HCT116 (cell line): Measurements from ENCODE around the gene PRKCD. TPM values are rescaled to one million over a fixed set of nuclear protein-coding genes. Genes with fewer than 3 reads are reported as not detected.
A peak's percentile ranks its signal among the peaks of the same experiment; 100 is the strongest.

ENCODE experiments used
- ATAC-seq: fragments of 200-7000 bp; cut with Tn5 transposase; 2 replicates; pipeline ENCODE4 v1.9.1; 2020; ENCODE audit warnings: mild to moderate bottlenecking, moderate library complexity
- BruUV-seq: library from RNA; stranded (reverse); fragments of 400-500 nt; replicated peaks from 2 replicates; lab custom pipeline; 2021; lab: Mats Ljungman, UMichigan
- CTCF ChIA-PET: fragments of 300-600 bp; sonication (Branson Sonifier 250); formaldehyde crosslinking; loops from one replicate; lab custom pipeline; 2021; ENCODE audit warnings: antibody characterized with exemption; lab: Charles Lee
- POLR2A ChIA-PET: fragments of 300-600, 350-600 bp; sonication (Branson Sonifier 250); formaldehyde crosslinking; loops from one replicate; lab custom pipeline; 2021; ENCODE audit warnings: antibody characterized with exemption; lab: Charles Lee
- RAD21 ChIA-PET, 2 experiments: fragments of 300-600 bp; sonication (Branson Sonifier 250); formaldehyde crosslinking; loops; one replicate each; lab custom pipeline; 2023; ENCODE audit warnings: low total read pairs in 2 of 2; ENCODE audit not compliant: uncharacterized antibody in 2 of 2, unreplicated experiment in 2 of 2, low non-redundant PET in 1 of 2; lab: Charles Lee
- DNase-seq: peaks from one replicate; pipeline ENCODE4 v3.0.0-alpha.2; 2010; ENCODE audit warnings: low read depth, low spot score
- H2AFZ ChIP-seq: fragments of 200-600 bp; shearing (Covaris generic), sonication (generic); 2 replicates; pipeline ENCODE4 v1.6.1; 2017; ENCODE audit warnings: low read depth, mixed run types, mixed read lengths, antibody characterized with exemption, low read length; ENCODE audit not compliant: poor library complexity, severe bottlenecking
- H3K27ac ChIP-seq: 2 replicates; pipeline ENCODE4 v1.5.1; 2012; ENCODE audit warnings: low read depth, low read length
- H3K27me3 ChIP-seq: fragments of 200-600 bp; sonication (generic); 2 replicates; pipeline ENCODE4 v1.6.1; 2016; ENCODE audit warnings: mixed run types, low read length, mixed read lengths; ENCODE audit not compliant: insufficient read depth
- H3K36me3 ChIP-seq, 2 experiments: fragments of 200-500 bp in 1 of 2; fragments of 200-600 bp in 1 of 2; sonication (Bioruptor generic) in 1 of 2; sonication (generic) in 1 of 2; 2 replicates each; pipeline versions ENCODE4 v1.5.1 to v1.6.1; 2014 to 2016; ENCODE audit warnings: low read length in 2 of 2, inconsistent platforms in 1 of 2, mixed read lengths in 1 of 2, mixed run types in 1 of 2; ENCODE audit not compliant: insufficient read depth in 2 of 2, control insufficient read depth in 1 of 2
- H3K4me1 ChIP-seq, 2 experiments: fragments of 200-600 bp in 1 of 2; sonication (generic) in 1 of 2; 2 replicates each; pipeline versions ENCODE4 v1.5.1 to v1.6.1; 2012 to 2017; ENCODE audit warnings: low read length in 2 of 2, inconsistent platforms in 1 of 2, mild to moderate bottlenecking in 1 of 2, mixed read lengths in 1 of 2, mixed run types in 1 of 2, moderate library complexity in 1 of 2; ENCODE audit not compliant: insufficient read depth in 2 of 2, control insufficient read depth in 1 of 2
- H3K4me2 ChIP-seq: fragments of 200-600 bp; sonication (generic); 2 replicates; pipeline ENCODE4 v1.6.1; 2017; ENCODE audit warnings: mixed run types, low read length, mixed read lengths
- H3K4me3 ChIP-seq, 2 experiments: fragments of 200-600 bp in 1 of 2; sonication (generic) in 1 of 2; replicated peaks in 1 of 2; 2 replicates each; pipeline ENCODE4 v1.5.1; 2011 to 2016; ENCODE audit warnings: low read length in 2 of 2, control low read depth in 1 of 2, low read depth in 1 of 2, mild to moderate bottlenecking in 1 of 2, mixed read lengths in 1 of 2, mixed run types in 1 of 2
- H3K79me2 ChIP-seq: fragments of 200-600 bp; sonication (generic); 2 replicates; pipeline ENCODE4 v1.6.1; 2017; ENCODE audit warnings: mild to moderate bottlenecking, mixed run types, low read length, moderate library complexity, mixed read lengths; ENCODE audit not compliant: insufficient read depth
- H3K9ac ChIP-seq: fragments of 200-600 bp; sonication (generic); 2 replicates; pipeline ENCODE4 v1.6.1; 2016; ENCODE audit warnings: low read length, mixed read lengths
- H3K9me2 ChIP-seq: fragments of 200-600 bp; sonication (generic), shearing (Covaris generic); 2 replicates; pipeline ENCODE4 v1.6.1; 2017; ENCODE audit warnings: mixed run types, mild to moderate bottlenecking, moderate library complexity; ENCODE audit not compliant: insufficient read depth
- H3K9me3 ChIP-seq, 2 experiments: fragments of 200-500 bp in 1 of 2; fragments of 200-600 bp in 1 of 2; sonication (Bioruptor generic) in 1 of 2; sonication (generic) in 1 of 2; 2 replicates each; pipeline ENCODE4 v1.6.1; 2014 to 2017; ENCODE audit warnings: low read length in 2 of 2, mixed read lengths in 2 of 2, inconsistent platforms in 1 of 2, low read depth in 1 of 2, mild to moderate bottlenecking in 1 of 2, mixed run types in 1 of 2, moderate library complexity in 1 of 2; ENCODE audit not compliant: control insufficient read depth in 1 of 2, insufficient read depth in 1 of 2
- H4K20me1 ChIP-seq: fragments of 200-600 bp; sonication (generic), shearing (Covaris generic); 2 replicates; pipeline ENCODE4 v1.6.1; 2017; ENCODE audit warnings: mixed run types, mild to moderate bottlenecking, moderate library complexity; ENCODE audit not compliant: insufficient read depth
- ELF1 ChIP-seq: IDR thresholded peaks from 2 replicates; pipeline ENCODE4 v1.6.1; 2012; ENCODE audit warnings: low read depth, borderline replicate concordance
- EZH2 ChIP-seq: fragments of 200-600 bp; sonication (generic); IDR thresholded peaks from 2 replicates; pipeline ENCODE4 v1.6.1; 2017; ENCODE audit warnings: antibody characterized with exemption, mixed run types
- EZH2phosphoT487 ChIP-seq: fragments of 200-600 bp; IDR thresholded peaks from 2 replicates; pipeline ENCODE4 v1.6.1; 2018; ENCODE audit warnings: antibody characterized with exemption, borderline replicate concordance
- JUND ChIP-seq: IDR thresholded peaks from 2 replicates; pipeline ENCODE4 v1.6.1; 2012
- RAD21 ChIP-seq: IDR thresholded peaks from 2 replicates; pipeline ENCODE4 v1.6.1; 2012; ENCODE audit warnings: low read depth, mild to moderate bottlenecking
- YY1 ChIP-seq: IDR thresholded peaks from 2 replicates; pipeline ENCODE4 v1.6.1; 2011; ENCODE audit warnings: low read length, low read depth, moderate library complexity, mild to moderate bottlenecking; ENCODE audit not compliant: insufficient replicate concordance; ENCODE audit errors: extremely low read depth
- ZFX ChIP-seq: fragments of 450-650 bp; IDR thresholded peaks from 2 replicates; pipeline ENCODE4 v1.6.1; 2017
- ZNF274 ChIP-seq: fragments of 200-500 bp; sonication (Bioruptor generic); IDR thresholded peaks from 2 replicates; pipeline ENCODE4 v1.6.1; 2014; ENCODE audit warnings: mild to moderate bottlenecking, low read depth, low read length, inconsistent platforms
- intact Hi-C: fragments of 100-400 bp; cut with micrococcal nuclease; formaldehyde crosslinking; loops from 2 replicates; pipeline ENCODE4 v1.10.0; 2022
- total RNA-seq: library from RNA; stranded (reverse); gene quantifications from one replicate; pipeline ENCODE4 v1.2.1, GENCODE V29; 2021; ENCODE audit not compliant: unreplicated experiment
- TF ChIP-seq, protein P1 (sequence below): IDR thresholded peaks from 2 replicates; pipeline ENCODE4 v1.6.1; 2011; ENCODE audit warnings: mild to moderate bottlenecking, low read length, moderate library complexity; ENCODE audit not compliant: insufficient replicate concordance; ENCODE audit errors: extremely low read depth
- TF ChIP-seq, protein P2 (sequence below): IDR thresholded peaks from 2 replicates; pipeline ENCODE4 v1.6.1; 2012
- TF ChIP-seq, protein P3 (sequence below): IDR thresholded peaks from 2 replicates; pipeline ENCODE4 v1.6.1; 2012; ENCODE audit warnings: low read depth
- TF ChIP-seq, protein P4 (sequence below): IDR thresholded peaks from 2 replicates; pipeline ENCODE4 v1.6.1; 2012
- TF ChIP-seq, protein P5 (sequence below), 3 experiments: fragments of 200-600 bp in 1 of 3; sonication (generic) in 1 of 3; IDR thresholded peaks in 2 of 3; conservative IDR thresholded peaks in 1 of 3; 2 replicates each; pipeline ENCODE4 v1.5.1; 2012 to 2017; ENCODE audit warnings: low read depth in 2 of 3, low read length in 2 of 3, antibody characterized with exemption in 1 of 3, borderline replicate concordance in 1 of 3, control low read depth in 1 of 3, mild to moderate bottlenecking in 1 of 3, mixed read lengths in 1 of 3, mixed run types in 1 of 3, moderate library complexity in 1 of 3; ENCODE audit not compliant: insufficient read depth in 1 of 3

Gene PRKCD
- total RNA-seq, 1 experiment from 2014 or later, result 34.4 TPM

DNA sequence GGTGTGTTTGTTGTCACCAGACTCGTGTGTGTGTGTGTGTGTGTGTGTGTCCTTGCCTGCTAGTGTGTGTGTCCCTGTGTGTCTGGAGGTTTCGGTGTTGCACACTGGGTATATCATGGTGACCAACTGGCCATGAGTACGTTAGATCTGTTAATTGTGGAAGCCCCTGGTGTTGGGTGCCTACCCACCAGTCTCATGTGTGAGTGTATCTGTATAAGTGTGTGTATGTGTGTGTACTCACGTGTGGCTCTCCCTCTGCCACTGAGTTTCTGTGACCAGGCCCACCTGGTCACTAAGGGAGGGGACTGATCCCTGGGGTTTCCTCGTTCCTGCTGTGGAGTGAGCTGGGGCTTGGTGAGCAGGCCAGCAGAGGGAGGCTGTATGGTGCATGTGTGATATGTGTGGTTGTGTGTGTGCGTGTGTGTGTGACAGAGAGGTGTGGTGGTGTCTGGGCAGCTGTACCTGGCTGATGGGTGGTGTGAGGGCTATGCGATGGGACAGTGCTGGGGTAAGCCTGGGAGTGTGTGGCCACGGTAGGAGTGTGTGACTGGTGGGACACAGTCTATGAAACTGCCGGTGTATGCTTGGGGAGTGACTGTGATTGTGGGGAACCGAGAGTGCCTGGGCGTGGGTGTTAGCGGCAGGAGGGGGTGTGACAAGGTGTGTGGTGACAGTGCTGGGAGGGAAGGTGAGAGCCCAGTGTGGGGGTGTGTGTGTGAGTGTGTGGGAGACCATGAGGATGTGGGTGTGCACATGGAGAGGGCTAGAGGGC is 1.8 kb downstream of the PRKCD start:
- Histone ChIP-seq H3K36me3 (no peaks in the 10 kb centered on the region), H3K27me3 (no peaks in the 10 kb centered on the region), H3K4me3 (peak overlapping the region; percentile 85 to 90; a peak in 3 of 4 replicates), H2AFZ (no peak overlapping the region), H4K20me1 (no peaks in the 10 kb centered on the region), H3K9ac (peak overlapping the region; percentile 80; the same call in 1 of the 2 replicates), H3K79me2 (peaks cover 45% of the 10 kb centered on the region), H3K27ac (no peak overlapping the region; the same call in 1 of the 2 replicates), H3K4me1 (peaks cover 24 to 38% of the 10 kb centered on the region in 2 experiments), H3K9me2 (no peaks in the 10 kb centered on the region), H3K9me3 (no peaks in the 10 kb centered on the region), H3K4me2 (peak overlapping the region; percentile 98)
- ChIA-PET CTCF (no interaction called here), RAD21 (no interaction called here), POLR2A (interaction anchor here (0.6 to 1.5 kb wide), 2 partner anchors 33 to 489 kb away, joined by 3 to 5 read pairs; no protein-coding TSS in a partner anchor)
- DNase-seq (no peak), ATAC-seq (no peak)
- intact Hi-C loops, result no loop called here
- BruUV-seq, result no TSS peak
- no peak for TF ChIP-seq JUND
- no peak for TF ChIP-seq RAD21
- TF ChIP-seq, protein P1, sequence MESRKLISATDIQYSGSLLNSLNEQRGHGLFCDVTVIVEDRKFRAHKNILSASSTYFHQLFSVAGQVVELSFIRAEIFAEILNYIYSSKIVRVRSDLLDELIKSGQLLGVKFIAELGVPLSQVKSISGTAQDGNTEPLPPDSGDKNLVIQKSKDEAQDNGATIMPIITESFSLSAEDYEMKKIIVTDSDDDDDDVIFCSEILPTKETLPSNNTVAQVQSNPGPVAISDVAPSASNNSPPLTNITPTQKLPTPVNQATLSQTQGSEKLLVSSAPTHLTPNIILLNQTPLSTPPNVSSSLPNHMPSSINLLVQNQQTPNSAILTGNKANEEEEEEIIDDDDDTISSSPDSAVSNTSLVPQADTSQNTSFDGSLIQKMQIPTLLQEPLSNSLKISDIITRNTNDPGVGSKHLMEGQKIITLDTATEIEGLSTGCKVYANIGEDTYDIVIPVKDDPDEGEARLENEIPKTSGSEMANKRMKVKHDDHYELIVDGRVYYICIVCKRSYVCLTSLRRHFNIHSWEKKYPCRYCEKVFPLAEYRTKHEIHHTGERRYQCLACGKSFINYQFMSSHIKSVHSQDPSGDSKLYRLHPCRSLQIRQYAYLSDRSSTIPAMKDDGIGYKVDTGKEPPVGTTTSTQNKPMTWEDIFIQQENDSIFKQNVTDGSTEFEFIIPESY, result no peak
- no peak for TF ChIP-seq ZFX
- TF ChIP-seq, protein P2, sequence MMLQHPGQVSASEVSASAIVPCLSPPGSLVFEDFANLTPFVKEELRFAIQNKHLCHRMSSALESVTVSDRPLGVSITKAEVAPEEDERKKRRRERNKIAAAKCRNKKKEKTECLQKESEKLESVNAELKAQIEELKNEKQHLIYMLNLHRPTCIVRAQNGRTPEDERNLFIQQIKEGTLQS, result no peak
- no peak for TF ChIP-seq YY1
- TF ChIP-seq EZH2phosphoT487, result no peak
- TF ChIP-seq, protein P3, sequence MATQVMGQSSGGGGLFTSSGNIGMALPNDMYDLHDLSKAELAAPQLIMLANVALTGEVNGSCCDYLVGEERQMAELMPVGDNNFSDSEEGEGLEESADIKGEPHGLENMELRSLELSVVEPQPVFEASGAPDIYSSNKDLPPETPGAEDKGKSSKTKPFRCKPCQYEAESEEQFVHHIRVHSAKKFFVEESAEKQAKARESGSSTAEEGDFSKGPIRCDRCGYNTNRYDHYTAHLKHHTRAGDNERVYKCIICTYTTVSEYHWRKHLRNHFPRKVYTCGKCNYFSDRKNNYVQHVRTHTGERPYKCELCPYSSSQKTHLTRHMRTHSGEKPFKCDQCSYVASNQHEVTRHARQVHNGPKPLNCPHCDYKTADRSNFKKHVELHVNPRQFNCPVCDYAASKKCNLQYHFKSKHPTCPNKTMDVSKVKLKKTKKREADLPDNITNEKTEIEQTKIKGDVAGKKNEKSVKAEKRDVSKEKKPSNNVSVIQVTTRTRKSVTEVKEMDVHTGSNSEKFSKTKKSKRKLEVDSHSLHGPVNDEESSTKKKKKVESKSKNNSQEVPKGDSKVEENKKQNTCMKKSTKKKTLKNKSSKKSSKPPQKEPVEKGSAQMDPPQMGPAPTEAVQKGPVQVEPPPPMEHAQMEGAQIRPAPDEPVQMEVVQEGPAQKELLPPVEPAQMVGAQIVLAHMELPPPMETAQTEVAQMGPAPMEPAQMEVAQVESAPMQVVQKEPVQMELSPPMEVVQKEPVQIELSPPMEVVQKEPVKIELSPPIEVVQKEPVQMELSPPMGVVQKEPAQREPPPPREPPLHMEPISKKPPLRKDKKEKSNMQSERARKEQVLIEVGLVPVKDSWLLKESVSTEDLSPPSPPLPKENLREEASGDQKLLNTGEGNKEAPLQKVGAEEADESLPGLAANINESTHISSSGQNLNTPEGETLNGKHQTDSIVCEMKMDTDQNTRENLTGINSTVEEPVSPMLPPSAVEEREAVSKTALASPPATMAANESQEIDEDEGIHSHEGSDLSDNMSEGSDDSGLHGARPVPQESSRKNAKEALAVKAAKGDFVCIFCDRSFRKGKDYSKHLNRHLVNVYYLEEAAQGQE, result no peak
- no peak for TF ChIP-seq ELF1
- no peak for TF ChIP-seq ZNF274
- TF ChIP-seq, protein P4, sequence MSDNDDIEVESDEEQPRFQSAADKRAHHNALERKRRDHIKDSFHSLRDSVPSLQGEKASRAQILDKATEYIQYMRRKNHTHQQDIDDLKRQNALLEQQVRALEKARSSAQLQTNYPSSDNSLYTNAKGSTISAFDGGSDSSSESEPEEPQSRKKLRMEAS, result no peak
- TF ChIP-seq, protein P5, sequence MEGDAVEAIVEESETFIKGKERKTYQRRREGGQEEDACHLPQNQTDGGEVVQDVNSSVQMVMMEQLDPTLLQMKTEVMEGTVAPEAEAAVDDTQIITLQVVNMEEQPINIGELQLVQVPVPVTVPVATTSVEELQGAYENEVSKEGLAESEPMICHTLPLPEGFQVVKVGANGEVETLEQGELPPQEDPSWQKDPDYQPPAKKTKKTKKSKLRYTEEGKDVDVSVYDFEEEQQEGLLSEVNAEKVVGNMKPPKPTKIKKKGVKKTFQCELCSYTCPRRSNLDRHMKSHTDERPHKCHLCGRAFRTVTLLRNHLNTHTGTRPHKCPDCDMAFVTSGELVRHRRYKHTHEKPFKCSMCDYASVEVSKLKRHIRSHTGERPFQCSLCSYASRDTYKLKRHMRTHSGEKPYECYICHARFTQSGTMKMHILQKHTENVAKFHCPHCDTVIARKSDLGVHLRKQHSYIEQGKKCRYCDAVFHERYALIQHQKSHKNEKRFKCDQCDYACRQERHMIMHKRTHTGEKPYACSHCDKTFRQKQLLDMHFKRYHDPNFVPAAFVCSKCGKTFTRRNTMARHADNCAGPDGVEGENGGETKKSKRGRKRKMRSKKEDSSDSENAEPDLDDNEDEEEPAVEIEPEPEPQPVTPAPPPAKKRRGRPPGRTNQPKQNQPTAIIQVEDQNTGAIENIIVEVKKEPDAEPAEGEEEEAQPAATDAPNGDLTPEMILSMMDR (IDR thresholded peaks at IDR 0.05 in 2 of 3, conservative IDR thresholded peaks at IDR 0.05 in 1 of 3; ENCODE audit: borderline replicate concordance in 1 of 3, insufficient read depth in 1 of 3, low read depth in 2 of 3, low read length in 2 of 3), result no peak
- no peak for TF ChIP-seq EZH2
